22Rv1 (cell line): Measurements from ENCODE around the gene TBC1D5.

Experiments
- ZFX ChIP-seq: fragments of 450-650 bp; IDR thresholded peaks from 2 replicates; pipeline ENCODE4 v1.6.1; 2017; ENCODE audit warnings: antibody characterized with exemption, borderline replicate concordance
- TF ChIP-seq, protein P1 (sequence below): fragments of 450-650 bp; IDR thresholded peaks from 2 replicates; pipeline ENCODE4 v1.5.1; 2017; ENCODE audit warnings: mild to moderate bottlenecking

DNA sequence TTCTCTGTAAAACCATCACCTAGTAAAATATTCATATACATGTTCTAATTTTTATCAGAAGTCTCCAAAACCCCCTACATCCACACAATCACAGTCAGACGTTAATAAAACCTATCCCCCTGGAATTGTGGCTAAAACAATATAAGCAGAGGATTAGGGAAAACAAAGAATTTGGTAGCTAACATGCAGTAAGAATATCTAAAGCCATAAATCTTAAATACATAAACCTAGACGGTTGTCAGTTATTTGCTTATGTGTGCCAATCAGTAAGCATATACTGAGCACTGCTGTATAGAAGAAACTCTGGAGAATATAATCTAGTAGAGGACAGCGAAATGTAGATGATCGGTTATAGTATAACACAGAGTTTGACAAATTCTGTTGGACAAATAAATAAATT is 232.2 kb downstream of the TBC1D5 start:
- TF ChIP-seq, protein P1, sequence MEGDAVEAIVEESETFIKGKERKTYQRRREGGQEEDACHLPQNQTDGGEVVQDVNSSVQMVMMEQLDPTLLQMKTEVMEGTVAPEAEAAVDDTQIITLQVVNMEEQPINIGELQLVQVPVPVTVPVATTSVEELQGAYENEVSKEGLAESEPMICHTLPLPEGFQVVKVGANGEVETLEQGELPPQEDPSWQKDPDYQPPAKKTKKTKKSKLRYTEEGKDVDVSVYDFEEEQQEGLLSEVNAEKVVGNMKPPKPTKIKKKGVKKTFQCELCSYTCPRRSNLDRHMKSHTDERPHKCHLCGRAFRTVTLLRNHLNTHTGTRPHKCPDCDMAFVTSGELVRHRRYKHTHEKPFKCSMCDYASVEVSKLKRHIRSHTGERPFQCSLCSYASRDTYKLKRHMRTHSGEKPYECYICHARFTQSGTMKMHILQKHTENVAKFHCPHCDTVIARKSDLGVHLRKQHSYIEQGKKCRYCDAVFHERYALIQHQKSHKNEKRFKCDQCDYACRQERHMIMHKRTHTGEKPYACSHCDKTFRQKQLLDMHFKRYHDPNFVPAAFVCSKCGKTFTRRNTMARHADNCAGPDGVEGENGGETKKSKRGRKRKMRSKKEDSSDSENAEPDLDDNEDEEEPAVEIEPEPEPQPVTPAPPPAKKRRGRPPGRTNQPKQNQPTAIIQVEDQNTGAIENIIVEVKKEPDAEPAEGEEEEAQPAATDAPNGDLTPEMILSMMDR = no peak
- TF ChIP-seq ZFX = no peak
